ENCODE data around the gene ITGB8. TPM values are rescaled to one million over a fixed set of nuclear protein-coding genes. Genes with fewer than 3 reads are reported as not detected.

The ITGB8 gene
- total RNA-seq, 1 donor from 2014 or later: 1.5 TPM

GRCh38 chr7:20340839-20341238 lies 10.1 kb downstream of the ITGB8 start:
- Histone ChIP-seq H3K27me3 (ENCODE audit: low read depth) (peaks cover 3% of the 10 kb centered on the region), H3K4me1 (no peaks in the 10 kb centered on the region), H3K27ac (replicated peaks) (no peak overlapping the region), H3K36me3 (no peaks in the 10 kb centered on the region), H3K9me3 (replicated peaks) (no peaks in the 10 kb centered on the region), H3K4me3 (no peak overlapping the region)
- DNase-seq: no peak
- intact Hi-C loops (cut with micrococcal nuclease): no loop called here
- TF ChIP-seq CTCF (IDR thresholded peaks at IDR 0.05; ENCODE audit: borderline replicate concordance): no peak

DNA sequence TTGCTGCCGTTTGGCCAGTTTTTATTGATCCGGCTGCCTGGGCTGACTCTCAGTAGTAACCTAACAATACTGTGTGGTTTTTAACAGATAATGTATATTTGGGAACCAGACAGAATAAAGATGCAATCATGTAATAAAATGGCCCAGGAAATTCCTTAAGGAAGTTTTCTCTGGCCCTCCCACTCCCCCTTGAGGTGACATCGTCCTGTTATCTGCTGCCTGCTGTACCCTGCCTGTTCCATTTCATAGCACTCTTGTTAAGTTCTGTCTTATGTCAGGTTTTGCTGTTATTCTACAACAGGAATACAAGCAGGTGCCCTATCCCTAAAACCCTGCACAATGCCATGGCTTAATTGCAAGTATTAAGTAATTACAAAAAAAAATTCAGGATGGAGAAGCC lies 12.5 kb downstream of the ITGB8 start:
- Histone ChIP-seq H3K4me3 (no peak overlapping the region), H3K9me3 (replicated peaks) (no peaks in the 10 kb centered on the region), H3K4me1 (no peaks in the 10 kb centered on the region), H3K27me3 (ENCODE audit: low read depth) (no peaks in the 10 kb centered on the region), H3K27ac (replicated peaks) (no peak overlapping the region), H3K36me3 (no peaks in the 10 kb centered on the region)
- intact Hi-C loops (cut with micrococcal nuclease): no loop called here
- no peak for TF ChIP-seq CTCF (IDR thresholded peaks at IDR 0.05; ENCODE audit: borderline replicate concordance)
- no peak for DNase-seq

DNA sequence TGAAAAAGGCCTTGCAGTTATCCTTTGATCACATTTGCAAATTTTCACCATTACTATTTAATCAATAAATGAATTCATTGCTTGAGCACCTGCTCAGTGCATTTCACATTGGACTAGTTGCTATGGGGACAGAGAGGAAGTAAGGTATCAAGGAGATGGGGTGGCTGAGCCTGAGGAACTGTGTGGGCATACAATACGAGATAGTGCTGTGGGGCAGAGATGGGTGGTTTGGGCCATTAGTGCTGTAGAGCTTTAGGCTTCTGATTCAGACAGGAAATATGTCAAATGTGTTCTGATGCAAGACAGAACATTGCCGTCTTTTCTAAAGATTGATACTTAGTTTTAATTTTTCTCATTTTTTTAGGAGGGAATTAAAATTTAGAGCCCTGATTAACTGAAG lies 13.2 kb downstream of the ITGB8 start:
- no peak for TF ChIP-seq CTCF (IDR thresholded peaks at IDR 0.05; ENCODE audit: borderline replicate concordance)
- Histone ChIP-seq H3K36me3 (no peaks in the 10 kb centered on the region), H3K4me1 (no peaks in the 10 kb centered on the region), H3K27ac (replicated peaks) (no peak overlapping the region), H3K27me3 (ENCODE audit: low read depth) (no peaks in the 10 kb centered on the region), H3K4me3 (no peak overlapping the region), H3K9me3 (replicated peaks) (no peaks in the 10 kb centered on the region)
- DNase-seq: no peak
- intact Hi-C loops (cut with micrococcal nuclease): no loop called here

- H3K4me1 ChIP-seq: no peaks in the 10 kb centered on the region
- intact Hi-C loops (cut with micrococcal nuclease): no loop called here
Measured at GRCh38 chr7:20344396-20344795, 13.7 kb downstream of the ITGB8 start.

GRCh38 chr7:20346577-20346976 lies 15.9 kb downstream of the ITGB8 start:
- Histone ChIP-seq H3K36me3 (no peaks in the 10 kb centered on the region), H3K9me3 (replicated peaks) (no peaks in the 10 kb centered on the region), H3K4me1 (no peaks in the 10 kb centered on the region), H3K27me3 (ENCODE audit: low read depth) (no peaks in the 10 kb centered on the region), H3K27ac (replicated peaks) (no peak overlapping the region), H3K4me3 (no peak overlapping the region)
- no peak for DNase-seq
- intact Hi-C loops (cut with micrococcal nuclease): no loop called here
- TF ChIP-seq CTCF (IDR thresholded peaks at IDR 0.05; ENCODE audit: borderline replicate concordance): no peak

More at GRCh38 chr7:20344396-20344795, 13.7 kb downstream of the ITGB8 start:
- TF ChIP-seq CTCF (IDR thresholded peaks at IDR 0.05; ENCODE audit: borderline replicate concordance): no peak
- H3K27me3 ChIP-seq (ENCODE audit: low read depth): no peaks in the 10 kb centered on the region
- no peak overlapping the region for H3K4me3 ChIP-seq
- no peaks in the 10 kb centered on the region for H3K36me3 ChIP-seq
- H3K27ac ChIP-seq (replicated peaks): no peak overlapping the region
- DNase-seq: no peak
- H3K9me3 ChIP-seq (replicated peaks): no peaks in the 10 kb centered on the region

- Histone ChIP-seq H3K27ac (replicated peaks) (no peak overlapping the region), H3K9me3 (replicated peaks) (no peaks in the 10 kb centered on the region), H3K27me3 (ENCODE audit: low read depth) (no peaks in the 10 kb centered on the region), H3K4me1 (no peaks in the 10 kb centered on the region), H3K36me3 (no peaks in the 10 kb centered on the region), H3K4me3 (no peak overlapping the region)
- no peak for TF ChIP-seq CTCF (IDR thresholded peaks at IDR 0.05; ENCODE audit: borderline replicate concordance)
- intact Hi-C loops (cut with micrococcal nuclease): no loop called here
- DNase-seq: no peak
Measured at GRCh38 chr7:20347680-20348079, 17.0 kb downstream of the ITGB8 start.
